Activated B cell treated with CpG ODN at 0.5 μM for 24 hours (primary cell): ENCODE measurements around the gene FAM20B. TPM values are rescaled to one million over a fixed set of nuclear protein-coding genes. Genes with fewer than 3 reads are reported as not detected.

Source experiments
- ATAC-seq: fragments of 200-7000 bp; cut with Tn5 transposase; one replicate; pipeline ENCODE4 v1.10.0; 2021; ENCODE audit warnings: low read depth, mild to moderate bottlenecking, moderate library complexity
- CTCF ChIA-PET: fragments of 350-600 bp; sonication (Branson Sonifier 250); formaldehyde crosslinking; loops from one replicate; lab custom pipeline; 2021; ENCODE audit warnings: antibody characterized with exemption; lab: Charles Lee
- POLR2A ChIA-PET: fragments of 350-600 bp; sonication (Branson Sonifier 250); formaldehyde crosslinking; loops from one replicate; lab custom pipeline; 2021; ENCODE audit warnings: antibody characterized with exemption; lab: Charles Lee
- DNase-seq: peaks from one replicate; pipeline ENCODE4 v3.0.0; 2022
- H3K27ac Mint-ChIP-seq: one replicate; pipeline ENCODE4 v1.8.0; 2020; ENCODE audit warnings: mixed read lengths
- H3K27me3 Mint-ChIP-seq: one replicate; pipeline ENCODE4 v1.8.0; 2021; ENCODE audit warnings: mixed read lengths
- H3K36me3 Mint-ChIP-seq: one replicate; pipeline ENCODE4 v1.8.0; 2021; ENCODE audit warnings: low read depth, mixed read lengths
- H3K4me1 Mint-ChIP-seq: one replicate; pipeline ENCODE4 v1.8.0; 2021; ENCODE audit warnings: mixed read lengths
- H3K4me3 Mint-ChIP-seq: one replicate; pipeline ENCODE4 v1.8.0; 2020; ENCODE audit warnings: mild to moderate bottlenecking, mixed read lengths
- H3K9me3 Mint-ChIP-seq: one replicate; pipeline ENCODE4 v1.8.0; 2020; ENCODE audit warnings: mixed read lengths
- intact Hi-C: fragments of 100-400 bp; cut with micrococcal nuclease; formaldehyde crosslinking; loops from one replicate; pipeline ENCODE4 v1.15.1; 2024
- total RNA-seq: library from RNA; stranded (reverse); gene quantifications from 2 replicates; pipeline ENCODE4 v1.2.3, GENCODE V29; 2022
- TF ChIP-seq, protein P1 (sequence below): fragments of 200-600 bp; IDR thresholded peaks from one replicate; pipeline ENCODE4 v1.8.0; 2022; ENCODE audit warnings: antibody characterized with exemption, mild to moderate bottlenecking

FAM20B gene
- total RNA-seq, 1 donor from 2014 or later: 27.5 TPM

DNA sequence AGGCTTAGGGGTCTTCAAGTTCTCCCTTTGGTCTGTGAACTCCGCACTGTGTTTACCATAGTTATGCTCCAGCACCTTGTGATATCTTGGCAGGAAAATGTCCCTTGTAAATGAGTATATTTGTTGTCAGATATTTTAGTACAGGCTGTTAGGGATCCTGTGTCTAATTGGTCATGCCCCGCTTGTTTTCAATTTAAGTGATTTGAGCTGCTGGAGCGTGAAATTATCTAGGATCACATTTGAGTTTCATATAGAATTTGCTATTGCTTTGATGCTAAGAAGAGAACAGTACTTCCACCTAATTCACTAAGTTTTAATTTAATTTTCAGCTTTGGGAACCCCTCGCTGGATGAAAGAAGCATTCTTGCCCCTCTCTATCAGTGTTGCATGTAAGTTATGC is 40.8 kb downstream of the FAM20B start:
- intact Hi-C loops: no loop called here
- H3K4me3 Mint-ChIP-seq: no peak overlapping the region
- CTCF ChIA-PET: interaction anchor here (1.0 kb wide), 1 partner anchor 63 kb away, joined by 4 read pairs; no protein-coding TSS in a partner anchor
- H3K27me3 Mint-ChIP-seq: no peaks in the 10 kb centered on the region
- TF ChIP-seq, protein P1, sequence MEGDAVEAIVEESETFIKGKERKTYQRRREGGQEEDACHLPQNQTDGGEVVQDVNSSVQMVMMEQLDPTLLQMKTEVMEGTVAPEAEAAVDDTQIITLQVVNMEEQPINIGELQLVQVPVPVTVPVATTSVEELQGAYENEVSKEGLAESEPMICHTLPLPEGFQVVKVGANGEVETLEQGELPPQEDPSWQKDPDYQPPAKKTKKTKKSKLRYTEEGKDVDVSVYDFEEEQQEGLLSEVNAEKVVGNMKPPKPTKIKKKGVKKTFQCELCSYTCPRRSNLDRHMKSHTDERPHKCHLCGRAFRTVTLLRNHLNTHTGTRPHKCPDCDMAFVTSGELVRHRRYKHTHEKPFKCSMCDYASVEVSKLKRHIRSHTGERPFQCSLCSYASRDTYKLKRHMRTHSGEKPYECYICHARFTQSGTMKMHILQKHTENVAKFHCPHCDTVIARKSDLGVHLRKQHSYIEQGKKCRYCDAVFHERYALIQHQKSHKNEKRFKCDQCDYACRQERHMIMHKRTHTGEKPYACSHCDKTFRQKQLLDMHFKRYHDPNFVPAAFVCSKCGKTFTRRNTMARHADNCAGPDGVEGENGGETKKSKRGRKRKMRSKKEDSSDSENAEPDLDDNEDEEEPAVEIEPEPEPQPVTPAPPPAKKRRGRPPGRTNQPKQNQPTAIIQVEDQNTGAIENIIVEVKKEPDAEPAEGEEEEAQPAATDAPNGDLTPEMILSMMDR: no peak
- DNase-seq (no peak), ATAC-seq (no peak)
- H3K27ac Mint-ChIP-seq: no peak overlapping the region
- H3K9me3 Mint-ChIP-seq: no peaks in the 10 kb centered on the region
- H3K36me3 Mint-ChIP-seq: peaks cover 45% of the 10 kb centered on the region
- POLR2A ChIA-PET: no interaction called here
- no peaks in the 10 kb centered on the region for H3K4me1 Mint-ChIP-seq

DNA sequence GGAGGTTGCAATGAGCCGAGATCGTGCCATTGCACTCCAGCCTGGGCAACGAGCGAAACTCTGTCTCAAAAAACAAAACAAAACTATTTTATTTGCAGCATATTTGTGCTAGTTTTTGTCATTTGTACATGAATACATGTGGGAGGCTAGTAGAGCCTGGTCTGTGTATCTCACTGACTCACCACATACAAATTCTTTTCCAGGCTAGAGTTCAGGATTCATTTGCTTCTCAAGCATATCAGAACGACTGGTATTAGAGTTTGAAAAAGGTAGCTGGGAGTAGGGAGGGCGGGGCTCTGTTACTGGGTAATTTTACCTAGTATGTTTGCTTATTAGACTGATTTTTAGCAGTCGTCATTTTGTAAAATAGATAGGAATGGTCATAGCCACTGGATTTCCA is 51.7 kb downstream of the FAM20B start:
- TF ChIP-seq, protein P1: no peak
- Mint-ChIP-seq H3K4me3 (no peak overlapping the region), H3K4me1 (peaks cover 17% of the 10 kb centered on the region), H3K27me3 (no peaks in the 10 kb centered on the region), H3K9me3 (no peaks in the 10 kb centered on the region), H3K27ac (no peak overlapping the region), H3K36me3 (peaks cover 20% of the 10 kb centered on the region)
- ATAC-seq: no peak
- POLR2A ChIA-PET: interaction anchor here (0.7 to 1.5 kb wide), 2 partner anchors 75 to 288 kb away, joined by 3 to 4 read pairs; partner anchors contain the start of gene AXDND1
- intact Hi-C loops: loop anchor here (5.0 kb wide), 1 partner anchor 765 kb away; no protein-coding TSS in a partner anchor
- CTCF ChIA-PET: interaction anchor here (1.2 kb wide), 1 partner anchor 732 kb away, joined by 3 read pairs; no protein-coding TSS in a partner anchor
- no peak for DNase-seq

GRCh38 chr1:179079113-179079761 is 53.5 kb downstream of the FAM20B start:
- H3K4me3 Mint-ChIP-seq: peak overlapping the region; percentile 53
- DNase-seq: no peak
- no peaks in the 10 kb centered on the region for H3K27me3 Mint-ChIP-seq
- peaks cover 32% of the 10 kb centered on the region for H3K4me1 Mint-ChIP-seq
- ChIA-PET CTCF (interaction anchor here (0.6 to 4.3 kb wide), 14 partner anchors 8 to 735 kb away, joined by 3 to 30 read pairs (median 4); partner anchors contain the start of genes AXDND1 and SOAT1), POLR2A (interaction anchor here (0.6 to 4.6 kb wide), 4 partner anchors 10 to 290 kb away, joined by 3 to 23 read pairs (median 14); partner anchors contain the start of gene AXDND1)
- H3K9me3 Mint-ChIP-seq: no peaks in the 10 kb centered on the region
- intact Hi-C loops: loop anchor here (1.0 to 5.0 kb wide), 8 partner anchors 42 to 767 kb away; no protein-coding TSS in a partner anchor
- TF ChIP-seq, protein P1: no peak
- peaks cover 12% of the 10 kb centered on the region for H3K36me3 Mint-ChIP-seq
- peak overlapping the region; percentile 83 for H3K27ac Mint-ChIP-seq
- ATAC-seq: peak; percentile 27

DNA sequence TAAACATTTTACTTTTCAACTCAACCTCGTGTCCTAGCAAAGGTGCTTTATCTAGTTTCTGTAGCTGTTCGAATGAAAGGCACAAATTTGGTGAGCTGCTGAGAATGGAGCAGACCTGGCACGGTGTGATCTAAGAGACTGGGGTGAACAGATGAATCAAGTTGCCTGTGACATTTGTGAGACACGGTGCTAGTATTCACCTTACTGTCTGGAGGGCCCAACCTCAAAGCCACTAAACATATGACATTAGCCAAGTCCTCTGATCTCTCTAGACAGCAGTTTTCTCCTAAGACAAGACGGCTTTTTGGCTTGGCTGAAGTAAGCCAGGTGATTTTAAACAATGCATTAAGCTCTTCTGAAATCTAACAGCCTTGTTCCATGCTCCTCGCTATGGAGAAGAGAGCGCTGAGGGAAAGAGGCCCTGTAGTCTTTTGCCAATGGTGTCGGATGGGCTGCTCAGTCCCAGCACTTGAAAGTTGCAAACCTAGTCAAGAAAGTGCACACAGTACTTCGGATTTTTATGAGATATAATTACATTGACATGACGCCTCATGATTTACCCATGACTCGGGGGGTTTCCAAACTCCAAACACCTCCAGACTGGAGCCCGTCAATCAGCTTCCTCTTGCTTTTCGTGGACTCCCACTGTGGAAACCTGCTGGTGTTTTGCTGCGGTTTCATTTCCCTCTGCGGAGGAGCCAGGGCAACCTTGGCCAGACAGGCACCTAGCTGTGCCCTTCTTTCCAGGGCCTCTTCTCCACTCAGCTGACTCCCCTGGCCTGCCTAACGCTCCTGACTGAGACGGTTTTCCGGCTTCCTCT is 55.4 kb downstream of the FAM20B start:
- peaks cover 27% of the 10 kb centered on the region for H3K36me3 Mint-ChIP-seq
- H3K27ac Mint-ChIP-seq: peak overlapping the region; percentile 95
- TF ChIP-seq, protein P1: no peak
- no peaks in the 10 kb centered on the region for H3K9me3 Mint-ChIP-seq
- ChIA-PET POLR2A (interaction anchor here (0.6 to 4.6 kb wide), 7 partner anchors 18 to 287 kb away, joined by 3 to 23 read pairs (median 7); partner anchors contain the start of genes ABL2 and AXDND1), CTCF (interaction anchor here (1.5 to 4.3 kb wide), 5 partner anchors 212 to 734 kb away, joined by 5 to 30 read pairs (median 23); partner anchors contain the start of gene SOAT1)
- DNase-seq (peak; percentile 61), ATAC-seq (peak; percentile 35)
- peak overlapping the region; percentile 98 for H3K4me3 Mint-ChIP-seq
- peaks cover 41% of the 10 kb centered on the region for H3K4me1 Mint-ChIP-seq
- H3K27me3 Mint-ChIP-seq: no peaks in the 10 kb centered on the region
- intact Hi-C loops: loop anchor here (1.0 to 5.0 kb wide), 7 partner anchors 46 to 801 kb away; partner anchors contain the start of genes ABL2, AXDND1, FAM20B and RALGPS2
